WERI-Rb-1 (cell line): ENCODE measurements around the gene IP6K2.

Experiments used
- DNase-seq: peaks from one replicate; pipeline ENCODE4 v3.0.0-alpha.2; 2020
- H3K27ac ChIP-seq: fragments of 250-450 bp; sonication (Bioruptor Pico); 2 replicates; pipeline ENCODE4 v1.5.1; 2020; ENCODE audit warnings: mild to moderate bottlenecking, moderate library complexity
- H3K27me3 ChIP-seq: fragments of 250-450 bp; sonication (Bioruptor Pico); 2 replicates; pipeline ENCODE4 v1.5.1; 2021; ENCODE audit warnings: mild to moderate bottlenecking, low read depth, moderate library complexity; ENCODE audit not compliant: insufficient read depth, severe bottlenecking
- H3K36me3 ChIP-seq: fragments of 250-450 bp; sonication (Bioruptor Pico); 2 replicates; pipeline ENCODE4 v1.5.1; 2020; ENCODE audit warnings: mild to moderate bottlenecking, moderate library complexity
- H3K4me3 ChIP-seq: 2 replicates; pipeline ENCODE4 v1.5.1; 2011; ENCODE audit warnings: low read depth, mild to moderate bottlenecking, control low read depth, low read length
- H3K9me3 ChIP-seq: fragments of 250-450 bp; sonication (Bioruptor Pico); 2 replicates; pipeline ENCODE4 v1.5.1; 2021; ENCODE audit warnings: mild to moderate bottlenecking, moderate library complexity; ENCODE audit not compliant: severe bottlenecking
- CTCF ChIP-seq: IDR thresholded peaks from 2 replicates; pipeline ENCODE4 v1.5.1; 2011; ENCODE audit warnings: low read depth, mild to moderate bottlenecking, control low read depth, inconsistent platforms, low read length

The IP6K2 gene

DNA sequence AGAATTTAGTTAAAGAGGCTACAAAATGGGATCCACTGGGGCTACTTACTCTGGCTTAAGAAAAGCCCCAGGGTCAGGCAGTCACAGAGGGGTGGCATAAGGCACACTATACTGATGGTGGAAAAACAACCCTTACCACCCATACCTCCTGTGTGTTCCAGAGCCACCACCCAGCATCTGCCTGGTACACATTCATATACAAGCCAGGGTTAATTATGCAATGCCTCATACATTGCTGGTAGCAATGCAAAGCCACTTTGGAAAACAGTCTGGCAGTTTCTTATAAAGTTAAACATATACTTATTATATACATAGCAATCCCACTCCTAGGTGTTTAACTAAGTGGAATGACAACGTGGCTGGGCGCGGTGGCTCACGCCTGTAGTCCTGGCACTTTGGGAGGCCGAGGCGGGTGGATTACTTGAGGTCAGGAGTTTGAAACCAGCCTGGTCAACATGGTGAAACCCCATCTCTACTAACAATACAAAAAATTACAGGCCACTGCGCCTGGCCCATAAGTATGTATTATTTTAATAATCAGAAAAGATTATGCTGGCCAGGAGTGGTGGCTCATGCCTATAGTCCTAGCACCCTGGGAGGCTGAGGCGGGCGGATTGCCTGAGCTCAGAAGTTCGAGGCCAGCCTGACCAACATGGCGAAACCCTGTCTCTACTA, 16.2 kb downstream of the IP6K2 start:
- H3K27me3 ChIP-seq: no peaks in the 10 kb centered on the region
- no peak overlapping the region for H3K4me3 ChIP-seq
- no peak for DNase-seq
- H3K9me3 ChIP-seq: no peaks in the 10 kb centered on the region
- no peak for TF ChIP-seq CTCF
- H3K36me3 ChIP-seq: peaks cover 79% of the 10 kb centered on the region
- no peak overlapping the region for H3K27ac ChIP-seq

DNA sequence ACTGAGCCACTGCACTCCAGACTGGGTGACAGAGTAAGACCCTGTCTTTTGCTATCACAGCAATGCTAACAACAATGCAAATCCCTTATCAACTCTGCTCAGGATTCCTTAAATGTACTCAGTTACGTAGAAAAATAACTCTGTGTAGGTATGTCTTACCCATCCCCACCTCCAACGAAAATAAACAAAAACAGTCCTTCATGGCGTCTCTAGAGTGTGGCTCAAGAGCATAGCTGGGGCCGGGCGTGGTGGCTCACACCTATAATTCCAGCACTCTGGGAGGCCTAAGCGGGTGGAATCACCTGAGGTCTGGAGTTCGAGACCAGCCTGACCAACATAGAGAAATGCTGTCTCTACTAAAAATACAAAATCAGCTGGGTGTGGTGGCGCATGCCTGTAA, 18.1 kb downstream of the IP6K2 start:
- H3K4me3 ChIP-seq: no peak overlapping the region
- no peak overlapping the region for H3K27ac ChIP-seq
- no peak for TF ChIP-seq CTCF
- no peak for DNase-seq
- H3K36me3 ChIP-seq: peaks cover 88% of the 10 kb centered on the region
- no peaks in the 10 kb centered on the region for H3K27me3 ChIP-seq
- no peaks in the 10 kb centered on the region for H3K9me3 ChIP-seq

DNA sequence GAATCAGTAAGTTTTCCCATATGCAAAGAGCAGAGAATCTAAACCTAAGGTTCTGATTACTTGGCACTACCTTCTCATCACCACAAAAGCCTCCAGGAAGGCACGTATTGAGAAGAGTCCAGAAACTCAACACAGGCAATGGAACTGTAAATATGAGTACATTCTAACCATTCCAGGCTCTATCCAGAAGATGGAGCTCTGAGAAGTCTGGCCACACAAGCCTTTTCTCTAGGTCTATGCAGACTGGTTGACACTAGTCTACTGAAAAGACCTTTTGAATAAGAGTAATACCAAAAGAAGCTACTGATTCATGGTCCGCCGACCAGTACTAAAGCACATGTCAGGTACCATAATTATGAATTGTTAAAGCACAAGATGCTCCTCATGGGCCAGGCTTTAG, 19.1 kb downstream of the IP6K2 start:
- no peak for DNase-seq
- Histone ChIP-seq H3K36me3 (peaks cover 88% of the 10 kb centered on the region), H3K27ac (no peak overlapping the region), H3K4me3 (no peak overlapping the region), H3K9me3 (no peaks in the 10 kb centered on the region), H3K27me3 (no peaks in the 10 kb centered on the region)
- TF ChIP-seq CTCF: no peak

DNA sequence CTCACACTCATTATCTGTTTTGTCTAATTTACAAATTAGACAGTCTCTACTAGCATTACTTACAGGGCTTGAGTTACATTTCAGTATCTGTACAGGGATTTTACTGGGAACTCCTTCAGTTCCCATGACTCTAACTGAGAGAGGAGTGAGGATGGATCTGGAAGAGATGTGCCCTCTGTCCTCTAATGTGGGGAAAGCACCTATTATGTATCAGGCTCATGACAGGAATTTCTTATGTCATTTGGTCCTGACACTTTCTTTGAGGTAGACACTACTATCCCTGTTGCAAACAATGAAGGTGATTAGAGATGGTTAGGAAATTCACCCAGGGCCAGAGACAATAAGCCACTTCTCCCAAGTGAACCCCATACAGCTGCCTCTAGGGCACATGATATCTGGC, 20.4 kb downstream of the IP6K2 start:
- TF ChIP-seq CTCF: no peak
- Histone ChIP-seq H3K27ac (no peak overlapping the region), H3K4me3 (no peak overlapping the region), H3K36me3 (peaks cover 89% of the 10 kb centered on the region), H3K27me3 (no peaks in the 10 kb centered on the region), H3K9me3 (no peaks in the 10 kb centered on the region)
- DNase-seq: no peak

- no peak for DNase-seq
- Histone ChIP-seq H3K27me3 (no peaks in the 10 kb centered on the region), H3K27ac (no peak overlapping the region), H3K4me3 (no peak overlapping the region), H3K36me3 (peaks cover 91% of the 10 kb centered on the region), H3K9me3 (no peaks in the 10 kb centered on the region)
- no peak for TF ChIP-seq CTCF
Observed at GRCh38 chr3:48696156-48696555, 20.9 kb downstream of the IP6K2 start.

- peaks cover 89% of the 10 kb centered on the region for H3K36me3 ChIP-seq
- H3K27me3 ChIP-seq: no peaks in the 10 kb centered on the region
- H3K27ac ChIP-seq: no peak overlapping the region
- H3K9me3 ChIP-seq: no peaks in the 10 kb centered on the region
- DNase-seq: no peak
- H3K4me3 ChIP-seq: no peak overlapping the region
- TF ChIP-seq CTCF: no peak
Observed at GRCh38 chr3:48695393-48695753, 21.6 kb downstream of the IP6K2 start.
